Endothelial cell of umbilical vein (primary cell): ENCODE data around the gene HSD17B2. TPM values are rescaled to one million over a fixed set of nuclear protein-coding genes. Genes with fewer than 3 reads are reported as not detected.

ENCODE experiments used
- BruUV-seq: library from RNA; stranded (reverse); fragments of 400-500 nt; replicated peaks from 2 replicates; lab custom pipeline; 2021; lab: Mats Ljungman, UMichigan
- CTCF ChIA-PET: fragments of 300-600, 350-600 bp; sonication (Branson Sonifier 250); formaldehyde crosslinking; loops from one replicate; lab custom pipeline; 2021; ENCODE audit warnings: antibody characterized with exemption, inconsistent platforms; lab: Charles Lee
- POLR2A ChIA-PET: fragments of 300-600, 350-600 bp; sonication (Branson Sonifier 250); formaldehyde crosslinking; loops from one replicate; lab custom pipeline; 2021; ENCODE audit warnings: antibody characterized with exemption, inconsistent platforms; lab: Charles Lee
- DNase-seq: peaks from one replicate; pipeline ENCODE4 v3.0.0-alpha.2; 2011; ENCODE audit warnings: low read depth, low spot score
- FAIRE-seq: peaks from 2 replicates; lab custom pipeline; 2011; peaks lifted over from hg19 to GRCh38; lab: Jason Lieb, UNC
- H2AFZ ChIP-seq: 2 replicates; pipeline ENCODE4 v1.6.0; 2012; ENCODE audit warnings: low read depth, low read length, control low read depth, inconsistent platforms
- H3K27ac ChIP-seq: 2 replicates; pipeline ENCODE4 v1.5.1; 2011; ENCODE audit warnings: low read depth, mild to moderate bottlenecking, control low read depth, low read length, moderate library complexity; ENCODE audit not compliant: insufficient read depth
- H3K27me3 ChIP-seq, 2 experiments: 2 replicates each; pipeline versions ENCODE4 v1.6.0 to v1.6.1; 2011; ENCODE audit warnings: low read length in 2 of 2, mixed read lengths in 1 of 2; ENCODE audit not compliant: control insufficient read depth in 2 of 2, insufficient read depth in 2 of 2
- H3K36me3 ChIP-seq, 2 experiments: 2 replicates in 1 of 2; 3 replicates in 1 of 2; pipeline ENCODE4 v1.5.1; 2011; ENCODE audit warnings: low read length in 2 of 2, mild to moderate bottlenecking in 1 of 2, moderate library complexity in 1 of 2; ENCODE audit not compliant: control insufficient read depth in 2 of 2, insufficient read depth in 2 of 2; ENCODE audit errors: extremely low read depth in 1 of 2
- H3K4me1 ChIP-seq: 3 replicates; pipeline ENCODE4 v1.5.1; 2011; ENCODE audit warnings: mild to moderate bottlenecking, low read length; ENCODE audit not compliant: control insufficient read depth, insufficient read depth; ENCODE audit errors: extremely low read depth
- H3K4me2 ChIP-seq: 2 replicates; pipeline ENCODE4 v1.6.1; 2011; ENCODE audit warnings: low read length, control low read depth, mixed read lengths; ENCODE audit not compliant: insufficient read depth
- H3K4me3 ChIP-seq, 3 experiments: fragments of 200-600 bp in 1 of 3; sonication (generic), shearing (Covaris generic) in 1 of 3; replicated peaks in 1 of 3; 2 replicates each; pipeline ENCODE4 v1.5.1; 2011 to 2016; ENCODE audit warnings: control low read depth in 3 of 3, low read length in 3 of 3, mild to moderate bottlenecking in 2 of 3, inconsistent platforms in 1 of 3, low read depth in 1 of 3, moderate library complexity in 1 of 3; ENCODE audit not compliant: insufficient read depth in 1 of 3
- H3K79me2 ChIP-seq: 2 replicates; pipeline ENCODE4 v1.6.0; 2012; ENCODE audit warnings: low read length, inconsistent platforms; ENCODE audit not compliant: control insufficient read depth, insufficient read depth
- H3K9ac ChIP-seq: replicated peaks from 2 replicates; pipeline ENCODE3; 2011; ENCODE audit warnings: low read length, control low read depth; ENCODE audit not compliant: insufficient read depth; ENCODE audit errors: extremely low read depth
- H3K9me1 ChIP-seq: replicated peaks from 3 replicates; pipeline ENCODE4 v1.6.0; 2011; ENCODE audit warnings: mild to moderate bottlenecking, low read length; ENCODE audit not compliant: control insufficient read depth, insufficient read depth; ENCODE audit errors: extremely low read depth
- H3K9me3 ChIP-seq: replicated peaks from 2 replicates; pipeline ENCODE4 v1.5.1; 2012; ENCODE audit warnings: low read length, inconsistent platforms; ENCODE audit not compliant: control insufficient read depth, insufficient read depth
- H4K20me1 ChIP-seq: replicated peaks from 2 replicates; pipeline ENCODE3; 2011; ENCODE audit warnings: mild to moderate bottlenecking, low read length; ENCODE audit not compliant: control insufficient read depth, insufficient read depth; ENCODE audit errors: extremely low read depth
- EZH2 ChIP-seq: IDR thresholded peaks from 2 replicates; pipeline ENCODE4 v1.6.1; 2012; ENCODE audit warnings: borderline replicate concordance, low read depth, mild to moderate bottlenecking, moderate library complexity, low read length, inconsistent platforms; ENCODE audit not compliant: severe bottlenecking
- FOS ChIP-seq: IDR thresholded peaks from 2 replicates; pipeline ENCODE4 v1.6.1; 2011; ENCODE audit warnings: mild to moderate bottlenecking, low read length, moderate library complexity, borderline replicate concordance; ENCODE audit not compliant: insufficient read depth
- GATA2 ChIP-seq: IDR thresholded peaks from 2 replicates; pipeline ENCODE4 v1.7.0; 2011; ENCODE audit warnings: low read depth, mild to moderate bottlenecking, moderate library complexity, mixed read lengths, low read length; ENCODE audit not compliant: insufficient read length, insufficient read depth
- JUN ChIP-seq: IDR thresholded peaks from 2 replicates; pipeline ENCODE4 v1.6.1; 2011; ENCODE audit warnings: borderline replicate concordance, low read depth; ENCODE audit not compliant: insufficient read length, insufficient read depth
- MYC ChIP-seq: IDR thresholded peaks from one replicate; pipeline ENCODE4 v1.6.1; 2011; ENCODE audit warnings: mild to moderate bottlenecking, low read depth, low read length
- POLR2A ChIP-seq: IDR thresholded peaks from 2 replicates; pipeline ENCODE4 v1.6.1; 2012; ENCODE audit warnings: low read depth, mild to moderate bottlenecking, control low read depth, low read length
- POLR2AphosphoS5 ChIP-seq: IDR thresholded peaks from 2 replicates; pipeline ENCODE4 v1.6.1; 2012; ENCODE audit warnings: low read depth, mild to moderate bottlenecking, control low read depth, low read length, moderate library complexity; ENCODE audit not compliant: insufficient read depth
- dilution Hi-C: fragments of 300-500 bp; cut with MboI; formaldehyde crosslinking; loops from one replicate; pipeline ENCODE4 v1.15.0; 2019; ENCODE audit warnings: low sequenced_read_pairs; ENCODE audit not compliant: extremely low pct_ligation_motif_present
- intact Hi-C: fragments of 100-400 bp; cut with micrococcal nuclease; formaldehyde crosslinking; loops from one replicate; pipeline ENCODE4 v1.10.0; 2022
- polyA plus RNA-seq, 4 experiments: library from polyadenylated mRNA; depleted of rRNA in 3 of 4; stranded (reverse) in 3 of 4; unstranded in 1 of 4; fragments of >200 nt; gene quantifications; 2 replicates each; pipeline versions ENCODE4 v1.2.1 to v1.2.3, GENCODE V29; 2011 to 2012; ENCODE audit warnings: missing spikeins in 1 of 4
- total RNA-seq: library from RNA; stranded (reverse); gene quantifications from 2 replicates; pipeline ENCODE4 v1.2.3, GENCODE V29; 2021
- TF ChIP-seq, protein P1 (sequence below): IDR thresholded peaks from 2 replicates; pipeline ENCODE4 v1.6.1; 2011; ENCODE audit not compliant: insufficient read depth, insufficient read length
- TF ChIP-seq, protein P2 (sequence below), 2 donors: IDR thresholded peaks; 1 replicate in 1 of 2; 2 replicates in 1 of 2; pipeline ENCODE4 v1.5.1; 2011; ENCODE audit warnings: low read length in 2 of 2, mild to moderate bottlenecking in 2 of 2, moderate library complexity in 2 of 2, control low read depth in 1 of 2, inconsistent platforms in 1 of 2, low read depth in 1 of 2; ENCODE audit not compliant: insufficient read depth in 1 of 2; ENCODE audit errors: extremely low read depth in 1 of 2

HSD17B2 gene
- total and polyA plus RNA-seq, 2 donors (not counting 3 experiments of a cell fraction or from before 2014, with no cell fraction given) = 1.2 to 4.5 TPM

DNA sequence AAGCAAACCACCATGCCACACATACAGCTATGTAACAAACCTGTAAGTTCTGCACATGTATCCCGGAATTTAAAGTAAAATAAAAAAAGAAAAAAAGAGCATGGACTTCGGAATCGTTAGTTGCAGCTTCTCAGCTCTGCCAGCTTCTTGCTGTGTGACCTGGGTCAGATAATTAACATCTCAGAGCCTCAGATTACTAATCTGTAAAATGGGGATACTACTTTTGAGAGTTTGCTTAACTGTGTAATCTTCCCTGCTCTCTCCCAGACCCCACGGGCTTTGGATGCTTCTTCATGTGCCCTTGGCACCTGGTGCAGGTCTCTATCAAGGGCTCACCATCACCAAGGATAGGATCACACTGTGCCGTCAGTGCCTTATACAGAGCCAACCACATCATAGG, 16.6 kb downstream of the HSD17B2 start:
- no peaks in the 10 kb centered on the region for H3K36me3 ChIP-seq
- no peak overlapping the region for H3K4me2 ChIP-seq
- intact Hi-C loops = no loop called here
- no peak overlapping the region for H3K4me3 ChIP-seq
- dilution Hi-C loops = no loop called here
- FAIRE-seq (no peak), DNase-seq (no peak)
- H3K9ac ChIP-seq = no peak overlapping the region
- H3K27me3 ChIP-seq = peaks cover 18 to 24% of the 10 kb centered on the region in 2 experiments
- no TSS peak for BruUV-seq
- no peak overlapping the region for H2AFZ ChIP-seq
- POLR2A ChIA-PET = no interaction called here
- no peaks in the 10 kb centered on the region for H3K9me3 ChIP-seq
- no peaks in the 10 kb centered on the region for H3K9me1 ChIP-seq
- no peak overlapping the region for H3K27ac ChIP-seq
- H3K79me2 ChIP-seq = no peaks in the 10 kb centered on the region
- TF ChIP-seq EZH2 (no peak), FOS (no peak), JUN (no peak), POLR2AphosphoS5 (no peak), MYC (no peak), GATA2 (no peak)
- CTCF ChIA-PET = interaction anchor here (1.2 kb wide), 1 partner anchor 10 kb away, joined by 4 read pairs; no protein-coding TSS in a partner anchor
- H3K4me1 ChIP-seq = no peaks in the 10 kb centered on the region
- H4K20me1 ChIP-seq = no peaks in the 10 kb centered on the region

DNA sequence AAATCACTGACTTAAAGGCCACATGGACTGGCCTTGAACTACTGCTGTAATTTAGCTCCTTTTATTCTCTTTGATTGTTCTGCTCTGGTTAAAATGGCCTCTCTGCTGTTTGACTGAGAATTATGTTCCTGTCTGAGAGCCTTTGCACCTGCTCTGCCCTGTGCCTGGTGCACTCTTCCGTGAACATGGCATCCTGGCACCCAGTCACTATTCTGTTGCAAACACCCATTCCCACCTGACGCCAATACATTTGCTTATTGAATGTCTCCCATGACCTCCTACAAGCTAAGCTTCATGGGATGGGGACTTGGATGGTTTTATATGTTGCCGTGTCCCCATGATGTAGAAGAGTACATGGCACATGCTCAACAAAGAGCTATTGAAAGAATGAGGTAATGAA, 20.1 kb downstream of the HSD17B2 start:
- TF ChIP-seq MYC (no peak), JUN (no peak), EZH2 (no peak), POLR2AphosphoS5 (no peak), GATA2 (no peak), POLR2A (no peak)
- TF ChIP-seq, protein P1, sequence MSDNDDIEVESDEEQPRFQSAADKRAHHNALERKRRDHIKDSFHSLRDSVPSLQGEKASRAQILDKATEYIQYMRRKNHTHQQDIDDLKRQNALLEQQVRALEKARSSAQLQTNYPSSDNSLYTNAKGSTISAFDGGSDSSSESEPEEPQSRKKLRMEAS = no peak
- TF ChIP-seq, protein P2, sequence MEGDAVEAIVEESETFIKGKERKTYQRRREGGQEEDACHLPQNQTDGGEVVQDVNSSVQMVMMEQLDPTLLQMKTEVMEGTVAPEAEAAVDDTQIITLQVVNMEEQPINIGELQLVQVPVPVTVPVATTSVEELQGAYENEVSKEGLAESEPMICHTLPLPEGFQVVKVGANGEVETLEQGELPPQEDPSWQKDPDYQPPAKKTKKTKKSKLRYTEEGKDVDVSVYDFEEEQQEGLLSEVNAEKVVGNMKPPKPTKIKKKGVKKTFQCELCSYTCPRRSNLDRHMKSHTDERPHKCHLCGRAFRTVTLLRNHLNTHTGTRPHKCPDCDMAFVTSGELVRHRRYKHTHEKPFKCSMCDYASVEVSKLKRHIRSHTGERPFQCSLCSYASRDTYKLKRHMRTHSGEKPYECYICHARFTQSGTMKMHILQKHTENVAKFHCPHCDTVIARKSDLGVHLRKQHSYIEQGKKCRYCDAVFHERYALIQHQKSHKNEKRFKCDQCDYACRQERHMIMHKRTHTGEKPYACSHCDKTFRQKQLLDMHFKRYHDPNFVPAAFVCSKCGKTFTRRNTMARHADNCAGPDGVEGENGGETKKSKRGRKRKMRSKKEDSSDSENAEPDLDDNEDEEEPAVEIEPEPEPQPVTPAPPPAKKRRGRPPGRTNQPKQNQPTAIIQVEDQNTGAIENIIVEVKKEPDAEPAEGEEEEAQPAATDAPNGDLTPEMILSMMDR (IDR thresholded peaks at IDR 0.05; ENCODE audit: extremely low read depth in 1 of 2, insufficient read depth in 1 of 2, low read depth in 1 of 2, low read length in 2 of 2) = no peak
- H3K27ac ChIP-seq = no peak overlapping the region
- H3K9me1 ChIP-seq = no peaks in the 10 kb centered on the region
- no peak overlapping the region for H2AFZ ChIP-seq
- H3K4me3 ChIP-seq = no peak overlapping the region
- H3K9ac ChIP-seq = no peak overlapping the region
- peaks cover 16% of the 10 kb centered on the region in 2 experiments for H3K27me3 ChIP-seq
- no peaks in the 10 kb centered on the region for H3K36me3 ChIP-seq
- CTCF ChIA-PET = interaction anchor here (1.1 kb wide), 1 partner anchor 175 kb away, joined by 4 read pairs; no protein-coding TSS in a partner anchor
- dilution Hi-C loops (no loop called here), intact Hi-C loops (loop anchor here (5.0 kb wide), 1 partner anchor 38 kb away; no protein-coding TSS in a partner anchor)
- POLR2A ChIA-PET = interaction anchor here (0.6 kb wide), 1 partner anchor 195 kb away, joined by 3 read pairs; no protein-coding TSS in a partner anchor
- H3K4me1 ChIP-seq = no peaks in the 10 kb centered on the region
- no peaks in the 10 kb centered on the region for H3K9me3 ChIP-seq
- BruUV-seq = no TSS peak
- no peaks in the 10 kb centered on the region for H3K79me2 ChIP-seq
- DNase-seq (no peak), FAIRE-seq (no peak)
- H4K20me1 ChIP-seq = no peaks in the 10 kb centered on the region
- H3K4me2 ChIP-seq = no peak overlapping the region
